GM18867 (cell line): ENCODE results near the gene SEPTIN8.

Experiments used
- ATAC-seq: cut with Tn5 transposase; IDR thresholded peaks from one replicate; pipeline ENCODE4 v1.9.1; 2021; ENCODE audit warnings: mild to moderate bottlenecking, moderate library complexity; ENCODE audit not compliant: unreplicated experiment

Gene SEPTIN8

DNA sequence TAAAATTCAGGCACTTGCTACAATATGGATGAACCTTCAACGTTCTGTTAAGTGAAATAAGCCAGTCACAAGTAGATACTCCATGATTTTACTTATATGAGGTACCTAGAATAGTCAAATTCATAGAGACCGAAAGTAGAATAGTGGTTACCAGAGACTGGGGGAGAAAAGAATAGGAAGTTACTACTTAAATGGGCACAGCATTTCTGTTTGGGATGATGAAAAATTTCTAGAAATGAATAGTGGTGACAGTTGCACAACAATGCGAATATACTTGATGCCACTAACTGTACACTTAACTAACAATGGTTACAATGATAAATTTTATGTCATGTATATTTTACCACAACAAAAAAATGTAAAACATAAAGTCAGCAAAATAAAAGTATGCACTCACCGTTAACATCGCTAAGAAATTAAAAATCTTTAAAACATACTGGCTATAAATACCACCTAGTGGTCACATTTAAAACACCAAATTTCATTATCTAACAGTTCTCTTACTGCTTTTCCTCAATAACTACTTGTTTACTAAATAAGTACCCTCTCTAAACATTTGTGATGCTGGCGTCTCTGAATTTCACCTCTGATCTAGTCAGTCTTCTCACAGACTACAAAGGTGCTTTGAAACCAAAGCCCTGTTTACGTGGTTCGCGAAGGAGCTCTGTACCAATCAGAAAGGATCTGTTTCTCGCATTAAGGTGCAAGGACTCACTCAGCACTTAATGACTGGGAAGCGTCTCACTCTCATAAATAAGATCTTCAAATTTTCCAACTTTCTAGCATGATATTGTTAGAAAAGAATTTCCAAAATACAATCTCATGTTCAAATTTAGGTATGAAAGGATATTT is 62.4 kb downstream of the SEPTIN8 start:
- ATAC-seq, result no peak

DNA sequence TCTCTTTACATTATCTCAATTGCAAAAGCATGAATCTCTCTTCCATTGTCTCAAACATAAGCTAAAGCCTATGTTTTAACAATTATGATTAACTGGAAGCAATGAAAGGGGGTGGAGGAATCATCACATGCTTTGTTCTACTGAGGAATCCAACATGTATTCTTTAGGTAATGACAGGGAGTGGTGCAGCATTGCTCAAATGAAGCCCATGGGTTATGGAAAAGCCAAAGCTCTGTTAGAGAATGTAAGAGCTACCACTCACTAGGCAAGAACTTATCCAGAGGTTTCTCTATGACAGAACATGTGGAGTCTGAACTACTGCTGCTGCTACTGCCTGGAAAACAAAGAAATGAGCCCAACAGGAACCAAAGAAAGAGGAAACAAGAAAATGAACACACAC is 68.4 kb downstream of the SEPTIN8 start:
- ATAC-seq, result no peak

GRCh38 chr5:132704875-132705274 is 72.2 kb downstream of the SEPTIN8 start:
- ATAC-seq, result no peak
